ENCODE data around the gene GSTM3.
"Not testable (repeated sequence)": the region's sequence is repeated elsewhere in the genome, so short reads cannot be mapped to it uniquely, and the experiment has no call there.

The GSTM3 gene

GRCh38 chr1:109691759-109692158 is 49.1 kb downstream of the GSTM3 start:
- DNase-seq: no peak

GRCh38 chr1:109689844-109690405 is 50.9 kb downstream of the GSTM3 start:
- no peak for DNase-seq

- DNase-seq: peak; percentile 69
These were observed 53.0 kb downstream of the GSTM3 start, which contains the start of gene GSTM1 for GRCh38 chr1:109687641-109688499. Gene GSTM1, plus strand, starts transcription at chr1:109687817. Its CDS starts 57 bp downstream, at chr1:109687874.

GRCh38 chr1:109687109-109687508 is 53.7 kb downstream of the GSTM3 start:
- peak; percentile 10 for DNase-seq

- DNase-seq: not testable (repeated sequence)
These were observed 54.9 kb downstream of the GSTM3 start for GRCh38 chr1:109685890-109686289.

- not testable (repeated sequence) for DNase-seq
These were observed 55.4 kb downstream of the GSTM3 start for GRCh38 chr1:109685399-109685798.

GRCh38 chr1:109684777-109685176 is 56.1 kb downstream of the GSTM3 start:
- not testable (repeated sequence) for DNase-seq

Data from GDM1 (cell line).